Anterior cingulate cortex (tissue), 58 donors: ENCODE results near the gene TMIE.

Experiments used
- DNase-seq, 58 donors: peaks; one replicate each; lab custom pipeline; 2025; lab: John Stamatoyannopoulos, UW

The TMIE gene

DNA sequence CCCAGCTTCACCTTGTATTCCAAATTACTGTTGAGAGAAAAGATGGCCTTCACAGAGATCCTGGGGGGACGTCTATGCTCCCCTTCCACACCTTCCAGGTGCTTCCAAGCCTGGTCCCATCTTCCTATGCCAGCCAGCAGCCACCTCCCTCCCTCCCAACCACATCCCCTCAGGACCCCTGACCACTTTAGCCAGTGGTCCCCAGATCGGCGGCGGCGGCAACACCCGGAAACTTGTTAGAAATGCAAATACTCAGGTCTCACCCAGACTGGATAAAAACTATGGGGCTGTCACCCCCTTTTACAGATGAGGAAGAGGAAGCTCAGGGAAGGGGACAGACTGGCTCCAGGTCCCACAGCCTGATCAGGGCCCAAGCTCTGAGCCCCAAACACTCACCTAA, 54.5 kb downstream of the TMIE start:
- no peak for DNase-seq

DNA sequence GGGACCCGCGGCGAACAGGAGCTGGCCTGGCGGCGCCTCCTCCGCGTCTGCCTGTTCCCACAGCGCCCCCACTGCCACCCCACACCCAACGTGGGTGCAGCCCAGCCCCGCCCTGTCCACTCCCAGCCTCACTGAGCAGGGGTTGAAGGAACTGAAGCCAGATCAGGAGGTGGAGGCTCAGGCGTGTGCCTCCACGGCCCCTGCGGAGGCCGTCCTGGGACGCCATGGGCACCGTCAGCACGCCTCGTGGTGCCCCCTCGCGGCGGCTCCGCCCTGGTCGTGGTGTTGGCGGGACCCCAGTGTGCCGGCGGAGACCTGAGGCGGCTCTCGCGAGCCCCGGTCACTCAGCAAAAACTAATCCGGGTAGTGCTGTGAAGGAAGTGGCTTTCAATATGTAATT, 55.5 kb downstream of the TMIE start:
- DNase-seq: no peak

DNA sequence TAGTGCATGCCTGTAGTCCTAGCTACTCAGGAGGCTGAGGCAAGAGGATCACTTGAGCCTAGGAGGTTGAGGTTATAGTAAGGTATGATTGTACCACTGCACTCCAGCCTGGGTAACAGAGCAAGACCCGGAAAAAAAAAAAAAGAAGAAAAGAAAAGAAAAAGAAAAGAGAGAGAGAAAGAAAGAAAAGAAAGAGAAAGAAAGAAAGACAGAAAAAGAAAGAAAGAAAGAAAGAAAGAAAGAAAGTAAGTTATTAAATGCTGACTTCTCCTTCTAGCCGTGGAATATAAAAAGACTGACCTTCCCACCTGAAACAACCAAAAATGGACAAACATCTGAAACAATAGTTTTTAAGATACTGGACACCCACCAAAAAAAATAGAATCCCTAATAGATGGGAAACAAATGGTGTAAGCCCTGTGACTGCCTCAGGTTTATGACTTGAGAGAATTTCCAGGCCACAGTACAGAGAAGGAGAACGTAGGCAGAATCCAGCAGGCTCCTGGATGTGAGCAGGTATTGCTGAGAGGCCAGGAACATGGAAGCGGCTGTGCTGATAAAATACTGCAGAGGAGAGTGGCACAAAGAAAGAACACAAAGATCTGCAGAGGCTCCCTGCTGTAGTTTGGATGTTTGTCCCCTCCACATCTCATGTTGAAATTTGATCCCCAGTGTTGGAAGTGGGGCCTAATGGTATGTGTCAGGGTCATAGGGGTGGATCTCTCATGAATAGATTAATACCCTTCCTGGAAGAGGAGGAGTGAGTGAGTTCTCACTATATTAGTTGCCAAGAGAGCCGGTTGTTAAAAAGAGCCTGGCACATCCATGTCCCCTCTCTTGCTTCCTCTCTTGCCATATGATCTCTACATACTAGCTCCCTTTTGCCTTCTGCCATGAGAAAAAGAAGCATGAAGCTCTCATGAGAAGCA, 58.3 kb downstream of the TMIE start:
- DNase-seq: no peak
